Uterine smooth muscle cell (primary cell): ENCODE results near the gene PTPRA. TPM values are rescaled to one million over a fixed set of nuclear protein-coding genes. Genes with fewer than 3 reads are reported as not detected.

Experiments
- total RNA-seq: library from RNA; depleted of rRNA; stranded (reverse); fragments of >200 nt; gene quantifications from 2 replicates; pipeline ENCODE4 v1.2.3, GENCODE V29; 2014

The PTPRA gene
- total RNA-seq = 25.3 and 25.6 TPM in 2 replicates

GRCh38 chr20:2873010-2873746 lies at the start of gene PTPRA:
TSS of gene PTPRA (plus strand) at chr20:2873481. CDS start at chr20:2964278, 90,797 bp downstream.

GRCh38 chr20:2840138-2840966 lies 32.9 kb upstream of the PTPRA start, which contains the start of the genes PCED1A and VPS16:
TSS of gene PCED1A (minus strand) at chr20:2840655. CDS start at chr20:2839912, 743 bp downstream.
TSS of gene VPS16 (plus strand) at chr20:2840745. CDS start at chr20:2840775, 30 bp downstream.

GRCh38 chr20:3043322-3043721 lies 170.0 kb downstream of the PTPRA start, which contains the start of gene GNRH2:
TSS of gene GNRH2 (plus strand) at chr20:3043622. CDS start at chr20:3044415, 793 bp downstream.

GRCh38 chr20:3045816-3046676 lies 172.8 kb downstream of the PTPRA start, which contains the start of gene MRPS26:
TSS of gene MRPS26 (plus strand) at chr20:3046052. CDS start at chr20:3046069, 17 bp downstream.

GRCh38 chr20:3071610-3072529 lies 198.6 kb downstream of the PTPRA start, which contains the start of gene OXT:
TSS of gene OXT (plus strand) at chr20:3071620. CDS start at chr20:3071656, 36 bp downstream.

GRCh38 chr20:3084283-3084985 lies 211.2 kb downstream of the PTPRA start, which contains the start of gene AVP:
TSS of gene AVP (minus strand) at chr20:3084724. CDS start at chr20:3084674, 50 bp downstream.

Other genes starting within 250 kb of the PTPRA start
- gene NOP56, start 220.8 kb upstream of the PTPRA start, total RNA-seq = 146 and 205 TPM in 2 replicates
- gene IDH3B, start 209.3 kb upstream of the PTPRA start, total RNA-seq = 87.4 and 137 TPM in 2 replicates
- 1.2 and 4.1 TPM in 2 replicates for gene EBF4, start 180.7 kb upstream of the PTPRA start, total RNA-seq
- 3.5 and 4.8 TPM in 2 replicates for gene CPXM1, start 72.9 kb upstream of the PTPRA start, total RNA-seq
- gene C20orf141, start 58.5 kb upstream of the PTPRA start, total RNA-seq = not detected in 2 replicates
- gene TMEM239, start 57.1 kb upstream of the PTPRA start, total RNA-seq = not detected in 2 replicates
- gene PCED1A, start 32.8 kb upstream of the PTPRA start, total RNA-seq = 22.2 and 34.0 TPM in 2 replicates
- gene VPS16, start 32.7 kb upstream of the PTPRA start, total RNA-seq = 59.4 and 68.6 TPM in 2 replicates
- gene GNRH2, start 170.1 kb downstream of the PTPRA start, total RNA-seq = 0.11 TPM in 1 of 2 replicates, not detected in the other
- 41.9 and 51.1 TPM in 2 replicates for gene MRPS26, start 172.6 kb downstream of the PTPRA start, total RNA-seq
- not detected in 2 replicates for gene OXT, start 198.1 kb downstream of the PTPRA start, total RNA-seq
- gene AVP, start 211.2 kb downstream of the PTPRA start, total RNA-seq = not detected in 2 replicates